HPDE6-E6E7 (cell line): ENCODE results near the gene CAPN12.
"Not testable (repeated sequence)": the region's sequence is repeated elsewhere in the genome, so short reads cannot be mapped to it uniquely, and the experiment has no call there.

ENCODE experiments used
- DNase-seq: peaks from one replicate; pipeline ENCODE4 v3.0.0; 2011; ENCODE audit warnings: missing footprints; ENCODE audit errors: extremely low spot score

Gene CAPN12

GRCh38 chr19:38770228-38770948, 26.1 kb upstream of the CAPN12 start:
- not testable (repeated sequence) for DNase-seq

- DNase-seq, result peak; percentile 71
Measured at GRCh38 chr19:38769635-38770211, 25.4 kb upstream of the CAPN12 start.

GRCh38 chr19:38766276-38767047, 22.2 kb upstream of the CAPN12 start:
- no peak for DNase-seq

DNA sequence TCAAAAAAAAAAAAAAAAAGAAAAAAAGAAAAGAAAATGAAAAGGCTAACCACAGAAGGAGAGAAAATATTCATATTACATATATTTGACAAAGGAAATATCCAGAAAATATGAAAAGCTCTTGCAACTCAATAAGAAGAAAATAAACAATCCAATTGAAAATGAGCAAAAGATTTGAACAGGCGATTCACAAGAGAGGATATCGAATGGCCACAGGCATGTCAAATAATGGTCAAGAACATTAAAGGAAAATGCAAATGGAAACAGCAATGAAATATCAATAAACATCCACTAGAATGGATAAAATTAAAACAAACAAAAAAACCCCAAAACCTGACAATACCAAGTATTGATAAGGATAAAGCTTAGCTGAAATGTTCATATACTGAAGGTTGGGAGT, 20.9 kb upstream of the CAPN12 start:
- no peak for DNase-seq

DNA sequence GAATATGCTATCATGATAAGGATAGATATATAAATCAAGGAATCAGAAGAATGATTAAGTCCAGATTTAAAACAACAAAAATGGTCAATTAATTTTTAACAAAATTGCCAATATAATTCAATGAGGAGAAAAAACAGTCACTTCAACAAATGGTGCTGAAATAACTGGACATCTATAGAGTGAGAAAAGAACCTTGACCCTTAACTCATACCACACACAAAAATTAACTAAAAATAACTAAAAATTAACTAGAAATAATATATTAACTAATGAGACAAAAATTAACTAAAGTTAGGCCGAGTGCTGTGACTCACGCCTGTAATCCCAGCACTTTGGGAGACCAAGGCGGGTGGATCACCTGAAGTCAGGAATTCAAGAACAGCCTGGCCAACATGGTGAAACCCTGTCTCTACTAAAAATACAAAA, 19.5 kb upstream of the CAPN12 start:
- no peak for DNase-seq

- not testable (repeated sequence) for DNase-seq
Measured at GRCh38 chr19:38761884-38762389, 17.7 kb upstream of the CAPN12 start.

DNA sequence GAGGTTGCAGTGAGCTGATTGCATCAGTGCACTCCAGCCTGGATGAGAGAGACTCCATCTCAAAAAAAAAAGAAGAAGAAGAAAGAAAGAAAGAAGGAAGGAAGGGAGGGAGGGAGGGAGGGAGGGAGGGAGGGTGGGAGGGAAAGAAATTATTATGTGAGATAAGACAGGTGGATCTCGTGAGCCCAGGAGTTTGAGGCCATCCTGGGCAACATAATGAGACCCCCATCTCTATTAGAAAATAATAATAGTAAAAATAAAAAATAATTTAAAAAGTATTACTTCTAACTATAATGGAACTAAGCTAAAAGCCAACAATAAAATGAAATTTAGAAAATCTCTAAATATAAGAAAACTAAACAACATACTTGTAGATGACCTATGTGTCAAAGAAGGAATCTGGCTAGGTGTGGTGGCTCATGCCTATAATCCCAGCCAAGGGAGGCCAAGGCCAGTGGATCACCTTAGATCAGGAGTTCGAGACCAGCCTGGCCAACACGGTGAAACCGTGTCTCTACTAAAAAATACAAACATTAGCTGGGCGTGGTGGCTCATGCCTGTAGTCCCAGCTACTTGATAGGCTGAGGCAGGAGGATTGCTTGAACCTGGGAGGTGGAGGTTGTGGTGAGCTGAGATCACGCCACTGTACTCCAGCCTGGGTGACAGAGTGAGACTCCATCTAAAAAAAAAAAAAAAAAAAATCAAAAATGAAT, 16.7 kb upstream of the CAPN12 start:
- DNase-seq, result not testable (repeated sequence)

DNA sequence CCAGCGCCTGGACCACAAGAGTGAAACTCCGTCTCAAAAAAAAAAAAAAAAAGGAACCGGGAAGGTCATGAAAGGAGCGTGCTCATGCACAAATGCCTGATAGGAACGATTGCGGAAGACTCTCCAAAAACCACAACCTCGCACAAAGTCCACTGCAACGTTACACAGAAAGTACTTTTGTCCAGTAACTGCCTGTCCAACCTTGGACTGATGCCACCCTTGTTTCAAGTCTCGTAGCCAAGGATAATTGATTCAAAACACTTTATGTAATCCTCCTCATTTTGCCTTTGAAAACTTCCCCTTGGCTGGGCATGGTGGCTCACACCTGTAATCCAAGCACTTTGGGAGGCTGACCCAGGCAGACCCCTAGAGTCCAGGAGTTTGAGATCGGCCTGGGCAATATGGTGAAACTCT, 15.3 kb upstream of the CAPN12 start:
- no peak for DNase-seq

- DNase-seq, result not testable (repeated sequence)
Measured at GRCh38 chr19:38754196-38754595, 9.9 kb upstream of the CAPN12 start.

- DNase-seq, result not testable (repeated sequence)
Measured at GRCh38 chr19:38753783-38754182, 9.5 kb upstream of the CAPN12 start.

DNA sequence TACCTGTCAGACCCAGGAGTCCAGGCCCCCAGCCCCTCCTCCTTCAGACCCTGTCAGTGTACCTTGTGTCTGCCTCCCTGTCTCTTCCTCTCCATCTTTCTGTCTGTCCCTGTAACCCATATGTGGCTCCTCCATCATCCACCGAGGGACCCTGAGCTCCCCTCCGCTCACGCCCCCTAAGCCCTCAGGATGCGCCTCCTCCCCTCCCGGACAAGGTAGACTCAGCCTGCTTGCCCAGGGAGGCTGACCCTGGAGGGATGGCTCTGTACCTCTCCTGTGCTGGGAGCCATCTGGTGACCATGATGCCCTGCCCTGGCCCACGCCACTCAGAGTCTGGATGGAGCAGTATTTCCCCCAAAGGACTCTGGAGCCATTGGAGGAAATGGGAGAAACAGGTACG, 1.0 kb upstream of the CAPN12 start:
- no peak for DNase-seq

GRCh38 chr19:38744874-38745273, 600 bp upstream of the CAPN12 start:
- DNase-seq, result no peak

- DNase-seq, result no peak
Measured at GRCh38 chr19:38743394-38744297, 628 bp downstream of the CAPN12 start.

GRCh38 chr19:38742906-38743305, 1.4 kb downstream of the CAPN12 start:
- no peak for DNase-seq

- no peak for DNase-seq
Measured at GRCh38 chr19:38742296-38742695, 2.0 kb downstream of the CAPN12 start.

DNA sequence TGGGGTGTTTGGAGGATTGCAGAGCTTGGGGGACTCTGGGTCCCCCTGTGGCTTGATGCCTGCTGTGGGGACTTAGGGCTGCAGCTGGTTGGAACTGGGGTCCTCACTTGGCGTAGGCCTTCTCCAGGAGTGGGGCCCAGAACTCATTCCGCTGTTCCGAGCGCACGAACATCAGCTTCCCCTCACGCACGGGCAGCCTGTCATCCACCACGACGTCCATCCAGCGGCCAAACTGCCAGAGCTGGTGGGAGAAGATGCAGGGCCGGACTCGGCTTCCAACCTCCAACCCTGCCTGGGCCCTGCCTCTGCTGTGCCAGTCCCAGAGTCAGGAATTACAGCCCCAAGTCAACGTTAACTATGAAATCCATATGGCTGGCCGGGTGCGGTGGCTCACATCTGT, 2.6 kb downstream of the CAPN12 start:
- no peak for DNase-seq

- no peak for DNase-seq
Measured at GRCh38 chr19:38740932-38741331, 3.3 kb downstream of the CAPN12 start.

GRCh38 chr19:38740257-38740592, 4.0 kb downstream of the CAPN12 start:
- DNase-seq, result no peak

DNA sequence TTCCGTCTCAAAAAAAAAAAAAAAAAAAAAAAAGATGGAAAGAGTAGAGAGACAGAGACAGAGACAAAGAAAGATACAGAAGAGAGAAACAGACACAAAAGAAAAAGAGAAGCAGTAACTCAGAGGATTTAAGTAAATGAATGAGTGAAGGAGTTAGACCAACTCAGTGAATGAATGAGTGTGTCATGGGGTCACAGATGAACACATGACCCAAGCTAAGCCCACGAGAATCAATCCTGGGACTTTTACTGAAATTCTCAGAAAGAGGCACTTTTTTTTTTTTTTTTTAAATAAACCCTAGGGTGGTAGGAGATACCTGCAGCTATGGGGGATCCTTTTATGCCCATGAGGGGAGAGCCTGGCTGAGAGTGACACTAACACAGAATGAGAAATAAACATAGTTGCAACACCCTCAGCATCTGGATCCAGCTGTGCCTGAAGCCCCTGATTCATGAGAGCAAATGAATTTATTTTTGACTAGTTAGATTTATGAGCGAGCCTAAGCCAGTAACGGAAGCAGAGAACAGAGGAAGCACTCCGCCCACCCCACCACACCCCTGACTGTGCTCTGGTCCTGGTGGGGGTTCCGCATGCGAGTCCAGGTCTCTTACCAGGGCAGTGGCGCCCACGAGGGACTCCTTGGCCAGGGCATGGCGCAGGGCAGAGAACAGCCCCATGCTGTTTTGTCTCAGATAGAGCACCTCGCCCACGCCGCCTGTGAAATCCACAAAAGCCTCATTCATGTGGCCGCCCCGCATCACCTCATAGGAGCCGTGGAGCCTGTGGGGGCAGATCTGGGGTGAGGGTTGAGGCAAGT, 4.6 kb downstream of the CAPN12 start:
- no peak for DNase-seq
